Vagina (tissue), 2 donors: ENCODE measurements around the gene MGA. TPM values are rescaled to one million over a fixed set of nuclear protein-coding genes. Genes with fewer than 3 reads are reported as not detected.

Experiments
- DNase-seq, 2 donors: peaks; one replicate each; pipeline ENCODE4 v3.0.0-alpha.2; 2017; ENCODE audit errors: extremely low spot score in 2 of 2
- H3K27ac ChIP-seq: fragments of 200-600 bp; sonication (generic); one replicate; pipeline ENCODE4 v1.5.1; 2019
- H3K27me3 ChIP-seq: fragments of 200-600 bp; sonication (generic); one replicate; pipeline ENCODE4 v1.5.1; 2019
- H3K36me3 ChIP-seq, 2 donors: fragments of 200-600 bp; sonication (generic); one replicate each; pipeline ENCODE4 v1.5.1; 2017 to 2019
- H3K4me1 ChIP-seq: fragments of 200-600 bp; sonication (generic); one replicate; pipeline ENCODE4 v1.5.1; 2019
- H3K4me3 ChIP-seq, 2 donors: fragments of 200-600 bp; sonication (generic); 1 replicate in 1 of 2; 2 replicates in 1 of 2; pipeline ENCODE4 v1.5.1; 2016 to 2019
- H3K9me3 ChIP-seq: fragments of 200-600 bp; sonication (generic); one replicate; pipeline ENCODE4 v1.5.1; 2019
- POLR2A ChIP-seq, 2 donors: fragments of 450-650 bp; IDR thresholded peaks; one replicate each; pipeline ENCODE4 v1.6.1; 2017; ENCODE audit warnings: antibody characterized with exemption in 2 of 2, mild to moderate bottlenecking in 2 of 2, moderate library complexity in 2 of 2
- POLR2AphosphoS5 ChIP-seq, 2 donors: sonication (generic); formaldehyde crosslinking; IDR thresholded peaks; one replicate each; pipeline ENCODE4 v1.9.0; 2017; ENCODE audit warnings: antibody characterized with exemption in 2 of 2, mild to moderate bottlenecking in 2 of 2, low read depth in 1 of 2; ENCODE audit not compliant: insufficient read depth in 1 of 2
- intact Hi-C: fragments of 100-400 bp; cut with DNase I; formaldehyde crosslinking; loops from one replicate; pipeline ENCODE4 v1.15.1; 2023
- total RNA-seq: library from RNA; depleted of rRNA; stranded (reverse); fragments of >200 nt; gene quantifications from one replicate; pipeline ENCODE4 v1.2.3, GENCODE V29; 2016
- TF ChIP-seq, protein P1 (sequence below), 3 experiments: fragments of 450-650 bp in 2 of 3; fragments of 200-600 bp in 1 of 3; sonication (generic) in 1 of 3; IDR thresholded peaks; one replicate each; pipeline ENCODE4 v1.5.1; 2017 to 2019; ENCODE audit warnings: antibody characterized with exemption in 3 of 3, mild to moderate bottlenecking in 2 of 3, moderate library complexity in 2 of 3

Gene MGA
- total RNA-seq, 1 donor from 2014 or later = 44.2 TPM

DNA sequence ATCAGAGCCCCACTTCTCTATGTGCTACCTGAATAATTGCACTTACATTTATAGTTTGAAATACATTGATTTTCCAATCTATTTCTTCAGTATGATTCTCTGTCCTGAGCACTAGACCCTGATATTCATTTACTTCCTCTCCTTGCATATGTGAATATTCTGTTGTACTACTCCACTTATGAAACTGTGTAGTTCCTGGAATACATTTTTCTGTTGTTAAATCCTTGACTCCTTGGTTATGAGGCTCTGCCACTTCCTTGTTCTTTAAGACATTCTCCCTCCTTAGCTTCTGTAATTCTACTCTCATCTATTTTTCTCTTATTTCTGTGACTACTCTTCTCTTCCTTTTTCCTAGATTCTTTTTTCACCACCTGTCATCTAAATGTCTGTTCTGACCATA lies 12.9 kb upstream of the MGA start:
- no peaks in the 10 kb centered on the region for H3K36me3 ChIP-seq
- no peaks in the 10 kb centered on the region for H3K9me3 ChIP-seq
- no peaks in the 10 kb centered on the region for H3K27me3 ChIP-seq
- no peaks in the 10 kb centered on the region for H3K4me1 ChIP-seq
- intact Hi-C loops = no loop called here
- H3K4me3 ChIP-seq = no peak overlapping the region
- TF ChIP-seq, protein P1, sequence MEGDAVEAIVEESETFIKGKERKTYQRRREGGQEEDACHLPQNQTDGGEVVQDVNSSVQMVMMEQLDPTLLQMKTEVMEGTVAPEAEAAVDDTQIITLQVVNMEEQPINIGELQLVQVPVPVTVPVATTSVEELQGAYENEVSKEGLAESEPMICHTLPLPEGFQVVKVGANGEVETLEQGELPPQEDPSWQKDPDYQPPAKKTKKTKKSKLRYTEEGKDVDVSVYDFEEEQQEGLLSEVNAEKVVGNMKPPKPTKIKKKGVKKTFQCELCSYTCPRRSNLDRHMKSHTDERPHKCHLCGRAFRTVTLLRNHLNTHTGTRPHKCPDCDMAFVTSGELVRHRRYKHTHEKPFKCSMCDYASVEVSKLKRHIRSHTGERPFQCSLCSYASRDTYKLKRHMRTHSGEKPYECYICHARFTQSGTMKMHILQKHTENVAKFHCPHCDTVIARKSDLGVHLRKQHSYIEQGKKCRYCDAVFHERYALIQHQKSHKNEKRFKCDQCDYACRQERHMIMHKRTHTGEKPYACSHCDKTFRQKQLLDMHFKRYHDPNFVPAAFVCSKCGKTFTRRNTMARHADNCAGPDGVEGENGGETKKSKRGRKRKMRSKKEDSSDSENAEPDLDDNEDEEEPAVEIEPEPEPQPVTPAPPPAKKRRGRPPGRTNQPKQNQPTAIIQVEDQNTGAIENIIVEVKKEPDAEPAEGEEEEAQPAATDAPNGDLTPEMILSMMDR (IDR thresholded peaks at IDR 0.05) = no peak
- TF ChIP-seq POLR2AphosphoS5 (IDR thresholded peaks at IDR 0.05; ENCODE audit: insufficient read depth in 1 of 2, low read depth in 1 of 2) (no peak), POLR2A (IDR thresholded peaks at IDR 0.05) (no peak)
- DNase-seq = no peak
- no peak overlapping the region for H3K27ac ChIP-seq

DNA sequence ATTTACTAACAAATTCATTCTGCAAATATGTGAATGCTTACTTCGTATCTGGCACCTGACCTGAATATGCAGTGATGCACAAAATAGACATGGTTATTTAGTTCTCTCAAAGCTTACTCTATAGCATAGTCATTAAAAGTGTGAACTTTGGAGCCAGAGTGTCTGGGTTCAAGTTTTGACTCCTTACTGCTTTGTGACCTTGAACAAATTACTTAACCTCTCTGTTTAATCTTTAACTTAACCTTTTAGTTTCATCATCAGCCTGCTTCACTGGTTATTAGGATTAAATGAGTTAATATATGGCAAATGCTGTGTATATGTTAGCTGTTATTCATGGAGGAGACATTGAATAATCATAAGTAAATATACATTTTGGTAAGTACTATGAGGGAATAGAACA lies 12.1 kb upstream of the MGA start:
- no peak overlapping the region for H3K4me3 ChIP-seq
- no peaks in the 10 kb centered on the region for H3K4me1 ChIP-seq
- H3K27me3 ChIP-seq = no peaks in the 10 kb centered on the region
- no peaks in the 10 kb centered on the region for H3K36me3 ChIP-seq
- TF ChIP-seq POLR2AphosphoS5 (IDR thresholded peaks at IDR 0.05; ENCODE audit: insufficient read depth in 1 of 2, low read depth in 1 of 2) = no peak
- no peak for TF ChIP-seq POLR2A (IDR thresholded peaks at IDR 0.05)
- TF ChIP-seq, protein P1 (IDR thresholded peaks at IDR 0.05) = no peak
- intact Hi-C loops = no loop called here
- no peaks in the 10 kb centered on the region for H3K9me3 ChIP-seq
- no peak overlapping the region for H3K27ac ChIP-seq
- no peak for DNase-seq

DNA sequence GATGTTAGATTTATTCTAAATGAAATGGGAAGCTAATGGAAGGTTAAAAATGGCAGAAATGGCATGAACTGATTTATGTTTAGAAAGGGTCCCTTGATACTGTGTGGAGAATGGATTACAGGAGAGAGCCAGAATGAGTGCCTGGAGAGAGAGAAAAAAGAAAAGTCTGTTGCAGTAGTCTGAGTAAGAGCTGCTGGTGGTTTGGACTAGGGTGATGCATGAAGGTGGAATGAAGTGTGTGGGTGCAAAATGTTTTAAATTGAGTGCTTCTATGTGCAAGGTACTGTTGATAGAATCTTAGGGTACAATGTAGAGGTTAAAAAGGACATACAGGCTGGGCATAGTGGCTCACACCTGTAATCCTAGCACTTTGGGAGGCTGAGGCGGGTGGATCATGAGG lies 11.4 kb upstream of the MGA start:
- Histone ChIP-seq H3K4me3 (no peak overlapping the region), H3K4me1 (no peaks in the 10 kb centered on the region), H3K27me3 (no peaks in the 10 kb centered on the region), H3K9me3 (no peaks in the 10 kb centered on the region), H3K27ac (no peak overlapping the region), H3K36me3 (no peaks in the 10 kb centered on the region)
- TF ChIP-seq POLR2AphosphoS5 (IDR thresholded peaks at IDR 0.05; ENCODE audit: insufficient read depth in 1 of 2, low read depth in 1 of 2) (no peak), POLR2A (IDR thresholded peaks at IDR 0.05) (no peak)
- TF ChIP-seq, protein P1 (IDR thresholded peaks at IDR 0.05) = no peak
- intact Hi-C loops = no loop called here
- DNase-seq = no peak

DNA sequence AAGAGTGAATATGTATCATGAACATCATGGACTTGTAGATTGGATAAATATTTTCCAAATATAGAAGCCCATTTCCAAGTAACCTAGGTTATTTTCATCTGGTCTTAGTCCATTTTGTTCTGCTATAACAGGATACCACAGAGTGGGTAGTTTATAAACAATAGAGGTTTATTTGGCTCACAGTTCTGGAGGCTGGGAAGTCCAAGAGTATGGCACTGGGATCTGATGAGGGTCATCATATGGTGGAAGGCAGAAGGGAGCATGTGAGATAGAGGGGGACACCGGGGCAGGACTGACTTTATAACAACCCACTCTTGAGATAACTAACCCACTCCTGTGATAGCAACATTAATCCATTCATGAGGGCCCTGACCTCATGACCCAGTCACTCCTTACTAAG lies 9.4 kb upstream of the MGA start:
- no peak overlapping the region for H3K4me3 ChIP-seq
- intact Hi-C loops = no loop called here
- TF ChIP-seq, protein P1 (IDR thresholded peaks at IDR 0.05) = no peak
- TF ChIP-seq POLR2A (IDR thresholded peaks at IDR 0.05) = no peak
- no peak for TF ChIP-seq POLR2AphosphoS5 (IDR thresholded peaks at IDR 0.05; ENCODE audit: insufficient read depth in 1 of 2, low read depth in 1 of 2)
- no peaks in the 10 kb centered on the region for H3K36me3 ChIP-seq
- no peaks in the 10 kb centered on the region for H3K27me3 ChIP-seq
- H3K9me3 ChIP-seq = no peaks in the 10 kb centered on the region
- H3K4me1 ChIP-seq = no peaks in the 10 kb centered on the region
- H3K27ac ChIP-seq = no peak overlapping the region
- no peak for DNase-seq

DNA sequence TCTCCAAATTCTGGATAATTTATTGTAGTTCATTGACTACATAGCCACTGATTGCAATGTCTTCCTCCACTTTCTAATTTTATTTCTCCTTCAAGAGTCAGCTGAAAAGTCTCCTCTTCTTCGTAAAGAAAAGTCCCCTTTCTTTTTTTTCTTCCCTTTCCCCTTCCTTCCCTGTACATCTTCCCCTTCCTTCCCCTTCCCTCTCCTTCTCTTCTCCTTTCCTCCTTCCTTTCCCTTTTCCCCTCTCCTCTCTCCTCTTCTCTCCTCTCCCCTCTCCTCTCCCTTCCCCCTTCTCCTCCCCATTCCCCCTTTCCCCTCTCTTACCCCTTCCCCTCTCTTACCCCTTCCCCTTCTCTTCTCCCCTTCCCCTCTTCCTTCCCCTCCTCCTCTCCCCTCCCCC lies 8.8 kb upstream of the MGA start:
- no peak overlapping the region for H3K4me3 ChIP-seq
- no peak for DNase-seq
- TF ChIP-seq POLR2AphosphoS5 (IDR thresholded peaks at IDR 0.05; ENCODE audit: insufficient read depth in 1 of 2, low read depth in 1 of 2) = no peak
- no peak for TF ChIP-seq POLR2A (IDR thresholded peaks at IDR 0.05)
- TF ChIP-seq, protein P1 (IDR thresholded peaks at IDR 0.05) = no peak
- H3K27me3 ChIP-seq = no peaks in the 10 kb centered on the region
- H3K36me3 ChIP-seq = no peaks in the 10 kb centered on the region
- no peaks in the 10 kb centered on the region for H3K9me3 ChIP-seq
- no peaks in the 10 kb centered on the region for H3K4me1 ChIP-seq
- no peak overlapping the region for H3K27ac ChIP-seq
- intact Hi-C loops = no loop called here
